Astrocyte (in vitro differentiated cells and primary cell): ENCODE data around the gene MAN1C1. TPM values are rescaled to one million over a fixed set of nuclear protein-coding genes. Genes with fewer than 3 reads are reported as not detected.

Experiments
- DNase-seq: peaks from one replicate; pipeline ENCODE4 v3.0.0-alpha.2; 2010; ENCODE audit warnings: low read depth
- FAIRE-seq: peaks from 2 replicates; lab custom pipeline; 2011; peaks lifted over from hg19 to GRCh38; lab: Jason Lieb, UNC
- H2AFZ ChIP-seq: 2 replicates; pipeline ENCODE4 v1.6.0; 2012; ENCODE audit warnings: low read depth, low read length, inconsistent platforms
- H3K27ac ChIP-seq: 2 replicates; pipeline ENCODE4 v1.5.1; 2011; ENCODE audit warnings: low read depth, low read length, inconsistent platforms
- H3K27me3 ChIP-seq: 2 replicates; pipeline ENCODE4 v1.6.0; 2011; ENCODE audit warnings: low read length, inconsistent platforms; ENCODE audit not compliant: insufficient read depth
- H3K36me3 ChIP-seq: 2 replicates; pipeline ENCODE4 v1.5.1; 2011; ENCODE audit warnings: low read length, inconsistent platforms; ENCODE audit not compliant: insufficient read depth
- H3K4me1 ChIP-seq: 2 replicates; pipeline ENCODE4 v1.5.1; 2011; ENCODE audit warnings: low read length, inconsistent platforms; ENCODE audit not compliant: insufficient read depth
- H3K4me2 ChIP-seq: 2 replicates; pipeline ENCODE4 v1.6.0; 2012; ENCODE audit warnings: low read length, inconsistent platforms
- H3K4me3 ChIP-seq: 2 replicates; pipeline ENCODE4 v1.5.1; 2011; ENCODE audit warnings: low read depth, mild to moderate bottlenecking, low read length, inconsistent platforms; ENCODE audit not compliant: insufficient read depth
- H3K79me2 ChIP-seq: 2 replicates; pipeline ENCODE4 v1.6.0; 2012; ENCODE audit warnings: mild to moderate bottlenecking, low read length, inconsistent platforms; ENCODE audit not compliant: insufficient read depth
- H3K9ac ChIP-seq: 2 replicates; pipeline ENCODE4 v1.6.0; 2012; ENCODE audit warnings: mild to moderate bottlenecking, low read length, inconsistent platforms
- H3K9me3 ChIP-seq: 2 replicates; pipeline ENCODE4 v1.5.1; 2012; ENCODE audit warnings: low read depth, mild to moderate bottlenecking, low read length, inconsistent platforms; ENCODE audit not compliant: insufficient read depth
- H4K20me1 ChIP-seq: 2 replicates; pipeline ENCODE4 v1.6.0; 2012; ENCODE audit warnings: low read length, inconsistent platforms; ENCODE audit not compliant: insufficient read depth
- H3K27ac Mint-ChIP-seq: one replicate; pipeline ENCODE4 v1.8.0; 2021; ENCODE audit warnings: mild to moderate bottlenecking, mixed read lengths; ENCODE audit not compliant: unreplicated experiment
- H3K27me3 Mint-ChIP-seq: one replicate; pipeline ENCODE4 v1.8.0; 2021; ENCODE audit warnings: low read depth, mixed read lengths; ENCODE audit not compliant: unreplicated experiment
- H3K36me3 Mint-ChIP-seq: one replicate; pipeline ENCODE4 v1.8.0; 2021; ENCODE audit warnings: low read depth, mixed read lengths; ENCODE audit not compliant: unreplicated experiment
- H3K4me1 Mint-ChIP-seq: one replicate; pipeline ENCODE4 v1.8.0; 2021; ENCODE audit warnings: low read depth, mixed read lengths; ENCODE audit not compliant: unreplicated experiment
- H3K4me3 Mint-ChIP-seq: one replicate; pipeline ENCODE4 v1.8.0; 2021; ENCODE audit warnings: mild to moderate bottlenecking, moderate library complexity, mixed read lengths; ENCODE audit not compliant: unreplicated experiment
- H3K9me3 Mint-ChIP-seq: one replicate; pipeline ENCODE4 v1.8.0; 2021; ENCODE audit warnings: mild to moderate bottlenecking, mixed read lengths; ENCODE audit not compliant: unreplicated experiment
- CTCF ChIP-seq: IDR thresholded peaks from 2 replicates; pipeline ENCODE4 v1.5.1; 2011; ENCODE audit warnings: low read depth, mild to moderate bottlenecking, inconsistent platforms, low read length, moderate library complexity; ENCODE audit not compliant: insufficient read depth
- EZH2 ChIP-seq: IDR thresholded peaks from 2 replicates; pipeline ENCODE4 v1.6.1; 2012; ENCODE audit warnings: mild to moderate bottlenecking, low read length, inconsistent platforms; ENCODE audit not compliant: insufficient read depth
- total RNA-seq: library from RNA; stranded (reverse); gene quantifications from 2 replicates; pipeline ENCODE4 v1.2.1, GENCODE V29; 2021

Gene MAN1C1
- total RNA-seq, 1 donor from 2014 or later = 0.86 TPM

- Histone ChIP-seq H3K4me1 (no peaks in the 10 kb centered on the region), H3K9me3 (no peaks in the 10 kb centered on the region), H3K9ac (no peak overlapping the region), H3K4me2 (no peak overlapping the region), H2AFZ (no peak overlapping the region), H3K4me3 (no peak overlapping the region), H3K79me2 (no peaks in the 10 kb centered on the region), H3K27ac (no peak overlapping the region), H4K20me1 (no peaks in the 10 kb centered on the region), H3K27me3 (peaks cover 28% of the 10 kb centered on the region), H3K36me3 (no peaks in the 10 kb centered on the region)
- H3K36me3 Mint-ChIP-seq = peaks cover 2% of the 10 kb centered on the region
- FAIRE-seq (no peak), DNase-seq (no peak)
- TF ChIP-seq CTCF (no peak), EZH2 (no peak)
- H3K4me1 Mint-ChIP-seq = no peaks in the 10 kb centered on the region
- H3K9me3 Mint-ChIP-seq = peaks cover 9% of the 10 kb centered on the region
- peaks cover 80% of the 10 kb centered on the region for H3K27me3 Mint-ChIP-seq
- no peak overlapping the region for H3K27ac Mint-ChIP-seq
- H3K4me3 Mint-ChIP-seq = no peak overlapping the region
Observed at GRCh38 chr1:25755475-25756125, 139.0 kb downstream of the MAN1C1 start.

GRCh38 chr1:25756215-25756614, 139.6 kb downstream of the MAN1C1 start:
- Mint-ChIP-seq H3K36me3 (peaks cover 2% of the 10 kb centered on the region), H3K27me3 (peaks cover 77% of the 10 kb centered on the region), H3K4me3 (no peak overlapping the region), H3K4me1 (no peaks in the 10 kb centered on the region), H3K27ac (no peak overlapping the region), H3K9me3 (peaks cover 4% of the 10 kb centered on the region)
- Histone ChIP-seq H3K27me3 (peaks cover 28% of the 10 kb centered on the region), H3K9ac (no peak overlapping the region), H3K4me1 (no peaks in the 10 kb centered on the region), H3K36me3 (no peaks in the 10 kb centered on the region), H3K4me2 (no peak overlapping the region), H3K9me3 (no peaks in the 10 kb centered on the region), H4K20me1 (no peaks in the 10 kb centered on the region), H2AFZ (no peak overlapping the region), H3K4me3 (no peak overlapping the region), H3K79me2 (no peaks in the 10 kb centered on the region), H3K27ac (no peak overlapping the region)
- TF ChIP-seq EZH2 = no peak
- no peak for TF ChIP-seq CTCF
- FAIRE-seq (no peak), DNase-seq (no peak)

- no peaks in the 10 kb centered on the region for H3K9me3 ChIP-seq
- TF ChIP-seq CTCF = no peak
- no peak for TF ChIP-seq EZH2
- H3K9ac ChIP-seq = no peak overlapping the region
- no peaks in the 10 kb centered on the region for H3K4me1 ChIP-seq
- H3K27me3 ChIP-seq = peaks cover 28% of the 10 kb centered on the region
- no peak overlapping the region for H3K4me3 ChIP-seq
- no peaks in the 10 kb centered on the region for H4K20me1 ChIP-seq
- Mint-ChIP-seq H3K27me3 (peaks cover 68% of the 10 kb centered on the region), H3K27ac (no peak overlapping the region), H3K4me3 (no peak overlapping the region), H3K36me3 (peaks cover 2% of the 10 kb centered on the region), H3K4me1 (no peaks in the 10 kb centered on the region), H3K9me3 (peaks cover under 1% of the 10 kb centered on the region)
- H3K27ac ChIP-seq = no peak overlapping the region
- no peak overlapping the region for H3K4me2 ChIP-seq
- DNase-seq (no peak), FAIRE-seq (no peak)
- H3K79me2 ChIP-seq = no peaks in the 10 kb centered on the region
- H2AFZ ChIP-seq = no peak overlapping the region
- H3K36me3 ChIP-seq = no peaks in the 10 kb centered on the region
Observed at GRCh38 chr1:25757151-25757845, 140.7 kb downstream of the MAN1C1 start.
